ENCODE measurements around the gene CHRND.

The CHRND gene

DNA sequence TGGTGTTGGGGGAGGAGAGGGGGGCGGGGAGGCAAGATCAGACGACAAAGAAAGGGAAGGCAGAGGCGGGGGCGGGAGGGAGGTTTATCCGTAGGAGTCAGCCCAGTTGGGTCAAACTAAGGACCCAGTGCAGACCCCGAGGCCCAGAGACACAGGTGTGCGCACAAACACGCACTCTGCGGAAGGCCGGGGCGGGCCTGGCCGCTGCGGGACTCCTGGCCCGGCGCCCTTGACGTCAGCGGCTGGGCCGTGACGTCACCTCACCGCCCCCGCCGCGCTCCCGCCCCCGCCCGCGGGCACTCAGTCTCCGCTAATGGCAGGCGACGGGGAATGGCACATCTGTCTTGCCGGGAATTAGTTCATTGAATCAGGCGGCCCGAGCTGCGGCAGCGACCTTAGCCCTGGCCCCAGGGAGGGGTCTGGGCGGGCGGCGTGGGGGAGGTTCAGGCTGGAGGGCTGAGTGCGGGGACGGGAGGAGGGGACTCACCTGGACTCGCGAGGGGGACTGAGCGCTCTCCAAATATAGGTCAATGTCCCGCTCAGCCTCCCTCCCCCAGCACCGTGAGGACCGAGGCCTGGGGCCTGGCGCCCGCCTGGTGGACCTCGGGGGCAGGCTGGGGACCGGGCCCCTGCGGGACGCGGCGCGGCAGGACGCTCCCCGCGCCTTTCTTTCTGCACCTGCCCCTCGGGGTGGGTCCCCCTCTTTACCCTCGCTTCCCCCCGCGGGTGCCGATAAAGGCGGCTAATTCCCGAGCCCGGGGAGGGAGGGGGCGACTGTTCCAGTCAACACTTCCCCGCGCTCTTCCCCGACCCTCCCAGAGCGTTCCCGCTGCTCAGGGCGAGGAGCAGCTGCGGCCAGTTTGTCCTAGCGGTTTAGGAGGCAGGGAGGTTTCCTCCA is 22.8 kb upstream of the CHRND start:
- peak in 36 of 51 donors; percentile 7 to 76 (median 44) for DNase-seq

DNA sequence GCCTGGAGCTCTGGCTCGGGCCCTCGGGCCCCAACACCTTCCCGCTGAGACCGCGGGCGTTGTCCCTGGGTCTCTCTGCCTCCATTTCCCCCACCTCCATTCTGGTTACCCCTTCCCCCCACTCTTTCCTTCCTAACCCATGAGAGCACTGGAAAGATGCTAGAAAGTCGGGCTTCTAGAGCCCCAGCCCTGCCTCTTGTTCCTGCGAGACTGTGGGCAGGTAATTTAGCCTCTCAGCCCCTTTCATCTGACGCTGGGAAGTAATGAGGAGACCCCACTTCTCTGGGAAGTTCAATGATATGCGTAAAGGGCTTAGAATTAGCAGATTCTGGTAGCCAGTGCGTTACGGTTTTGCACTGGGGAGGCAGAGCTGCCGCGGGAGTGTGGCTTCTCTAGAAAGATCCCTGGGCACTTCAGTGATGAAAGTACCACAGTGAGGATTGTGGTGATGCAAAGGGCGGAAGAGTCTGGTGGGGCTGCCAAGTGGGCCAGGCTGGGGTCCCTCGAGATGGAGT is 22.1 kb upstream of the CHRND start:
- DNase-seq = no peak

DNA sequence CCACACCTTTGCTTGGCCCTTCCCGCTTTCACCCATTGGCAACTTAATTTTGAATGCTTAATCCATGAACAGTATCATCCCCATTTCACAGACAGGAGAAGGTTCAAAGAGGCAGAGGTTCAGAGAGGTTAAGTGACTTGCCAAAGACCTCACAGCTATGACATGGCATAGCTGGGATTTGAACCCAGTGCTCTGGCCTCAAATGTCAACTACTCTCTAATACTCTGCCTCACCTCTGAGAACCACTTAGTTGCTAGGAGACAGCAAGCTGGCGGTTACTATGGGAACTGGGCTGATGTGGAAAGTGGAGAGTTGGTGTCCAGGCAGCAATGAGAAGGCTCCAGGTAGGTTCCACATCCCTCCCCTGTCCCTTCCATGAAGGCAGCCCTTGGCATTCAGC is 21.5 kb upstream of the CHRND start:
- peak in 9 of 51 donors; percentile 5 to 43 (median 22) for DNase-seq

DNA sequence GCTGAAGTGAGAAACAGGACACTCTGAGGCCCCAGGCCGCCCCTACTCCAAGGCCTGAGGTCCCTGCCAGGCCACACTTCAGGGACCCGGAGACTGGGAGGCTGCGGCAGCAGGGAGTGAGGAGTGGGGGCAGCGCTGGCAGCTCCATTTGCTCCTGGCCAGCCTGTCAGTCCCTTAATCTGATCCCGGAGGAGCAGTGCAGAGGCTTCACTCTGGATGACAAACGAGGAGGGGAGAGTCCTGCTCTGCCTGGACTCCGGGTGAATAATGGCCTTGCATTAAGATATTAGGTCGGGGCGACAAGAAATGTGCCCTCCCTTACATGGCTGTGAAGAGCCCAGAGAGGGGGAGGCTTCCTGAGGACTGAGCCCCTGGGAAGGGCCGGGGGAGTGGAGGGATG is 20.1 kb upstream of the CHRND start:
- no peak for DNase-seq

DNA sequence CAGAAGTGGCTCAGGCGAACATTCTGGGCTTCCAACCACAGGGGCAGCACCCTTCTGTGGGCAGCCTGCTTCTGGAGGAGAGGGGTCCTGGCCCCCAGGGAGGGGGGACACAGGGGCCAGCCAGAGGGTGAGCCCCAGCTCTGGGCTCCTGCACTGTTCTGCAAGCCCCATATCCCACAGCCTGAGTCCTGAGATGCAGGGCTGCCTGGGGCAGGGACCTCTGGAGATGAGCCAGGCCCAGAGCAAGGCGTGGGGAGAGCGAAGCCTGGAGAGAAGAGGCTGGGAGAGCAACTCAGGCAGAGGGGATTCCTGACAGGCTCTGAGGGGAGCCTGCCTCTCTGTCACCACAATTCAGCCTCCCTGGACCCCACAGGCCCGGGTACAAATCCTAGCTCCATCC is 19.3 kb upstream of the CHRND start:
- DNase-seq = no peak

DNA sequence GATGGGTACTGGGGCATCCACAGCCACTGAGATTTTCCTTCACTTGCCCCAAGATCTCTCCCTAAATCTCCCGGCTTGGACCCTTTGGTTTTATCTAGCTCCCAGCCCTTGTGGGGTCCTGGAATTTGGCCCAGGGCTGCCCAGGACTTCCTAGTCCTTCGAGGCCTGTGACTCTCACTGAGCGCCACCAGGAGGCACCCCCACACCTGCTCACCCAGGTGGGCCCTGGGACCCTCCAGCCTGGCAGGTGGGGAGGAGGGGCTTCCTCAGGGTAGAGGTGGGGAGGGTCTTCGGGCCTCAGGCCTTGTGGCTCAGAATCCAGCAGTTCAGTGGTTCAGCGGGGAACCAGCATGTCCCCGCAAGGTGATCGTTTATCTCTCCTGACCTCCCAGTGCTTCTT is 17.7 kb upstream of the CHRND start:
- DNase-seq = no peak

DNA sequence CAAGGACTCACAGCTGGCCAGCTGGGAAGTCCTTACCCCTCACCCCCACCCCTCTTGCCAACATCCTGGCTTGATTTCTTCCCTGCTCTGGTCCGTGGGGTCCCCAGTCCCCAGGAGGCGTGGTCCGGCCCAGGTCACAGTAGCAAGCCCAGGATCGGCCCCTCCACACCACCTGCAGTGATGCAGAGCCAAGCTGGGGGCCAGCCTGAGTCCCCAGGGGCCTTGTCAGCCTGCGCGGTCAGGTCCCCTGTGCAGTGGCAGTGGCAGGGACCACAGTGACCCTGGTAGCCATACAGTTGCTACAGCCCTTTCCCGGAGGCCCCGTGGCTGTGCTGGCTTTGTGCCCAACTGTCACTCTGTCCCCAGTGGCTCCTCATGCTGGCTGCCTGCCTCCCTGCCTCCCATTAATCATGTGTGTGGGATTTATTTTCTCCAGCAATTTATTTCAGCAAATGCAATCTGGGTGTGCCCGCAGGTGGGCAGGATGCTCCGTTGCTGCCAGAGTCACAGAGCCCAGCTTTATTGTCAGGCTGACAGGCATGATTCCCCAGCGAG is 14.5 kb upstream of the CHRND start:
- DNase-seq = peak in 8 of 51 donors; percentile 8 to 34 (median 14)

DNA sequence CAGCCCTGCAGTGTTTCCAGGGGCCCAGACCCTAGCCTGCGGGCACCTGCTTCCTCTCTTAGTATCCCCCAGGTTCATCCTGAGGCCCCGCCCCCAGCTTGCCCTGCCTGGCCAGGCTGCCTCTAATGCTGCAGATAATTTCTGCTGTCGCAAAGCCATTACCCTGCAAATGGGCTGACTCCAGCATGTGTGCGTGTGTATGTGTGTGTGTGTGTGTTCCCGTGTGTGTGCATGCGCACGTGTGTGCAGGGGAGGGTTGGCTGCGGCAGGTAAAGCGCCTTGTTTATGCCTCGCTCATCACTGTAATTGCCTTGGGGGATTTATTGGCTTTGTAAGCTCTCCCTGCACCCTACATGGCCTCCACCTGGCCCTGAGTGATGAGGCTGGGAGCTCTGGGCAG is 13.4 kb upstream of the CHRND start:
- no peak for DNase-seq

DNA sequence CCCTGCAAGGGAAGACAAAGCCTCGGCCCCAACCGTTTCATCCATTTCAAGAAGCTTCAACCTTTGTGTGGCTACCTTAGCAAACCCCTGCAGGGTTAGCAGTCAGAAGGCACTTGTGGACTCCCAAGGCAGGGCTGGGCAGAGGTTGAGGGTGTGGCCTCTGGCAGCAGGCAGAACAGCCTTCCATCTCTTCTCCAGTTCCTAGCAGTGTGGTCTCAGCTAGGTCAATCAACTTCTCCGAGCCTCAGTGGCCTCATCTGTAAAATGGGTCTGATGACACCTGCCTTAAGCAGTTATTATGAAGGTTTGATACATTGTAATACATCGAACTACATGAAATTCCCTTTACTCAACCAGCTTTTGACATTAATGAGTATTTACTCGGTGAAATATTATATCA is 12.6 kb upstream of the CHRND start:
- DNase-seq = no peak

DNA sequence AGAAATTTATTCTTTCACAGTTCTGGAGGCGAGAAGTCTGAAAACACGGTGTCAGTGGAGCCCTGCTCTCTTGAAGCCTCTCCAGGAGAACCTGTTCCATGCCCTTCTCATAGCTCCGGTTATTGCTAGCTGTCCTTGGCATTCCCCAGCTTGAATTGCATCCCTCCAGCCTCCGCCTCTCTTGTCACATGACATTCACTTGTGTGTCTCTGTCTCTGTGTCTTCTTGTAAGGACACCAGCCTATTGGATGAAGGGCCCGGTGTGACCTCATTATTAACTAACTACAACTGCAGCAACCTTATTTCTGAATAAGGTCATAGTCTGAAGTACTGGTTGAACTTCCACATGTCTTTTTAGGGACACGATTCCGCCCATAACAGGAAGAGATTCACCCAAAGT is 10.3 kb upstream of the CHRND start:
- DNase-seq = no peak

DNA sequence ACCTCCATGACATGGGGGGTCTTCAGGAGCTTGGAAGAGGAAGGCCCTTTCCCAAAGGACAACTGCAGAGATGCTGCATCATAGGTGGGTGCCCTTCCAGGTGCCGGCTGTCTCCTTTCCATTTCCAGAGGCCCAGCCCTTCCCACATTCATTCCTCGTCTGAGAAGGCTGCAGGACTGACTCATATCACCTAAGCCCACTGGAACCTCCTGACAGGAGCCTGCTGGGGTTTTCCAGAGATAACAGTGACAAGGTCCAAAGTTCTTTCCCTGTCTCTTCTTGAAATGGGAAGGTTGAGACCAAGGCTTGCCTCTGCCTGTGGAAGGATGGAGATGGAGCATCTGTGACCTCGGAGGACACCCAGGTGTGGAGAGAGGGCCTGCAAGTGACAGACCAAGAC is 9.4 kb upstream of the CHRND start:
- DNase-seq = no peak

DNA sequence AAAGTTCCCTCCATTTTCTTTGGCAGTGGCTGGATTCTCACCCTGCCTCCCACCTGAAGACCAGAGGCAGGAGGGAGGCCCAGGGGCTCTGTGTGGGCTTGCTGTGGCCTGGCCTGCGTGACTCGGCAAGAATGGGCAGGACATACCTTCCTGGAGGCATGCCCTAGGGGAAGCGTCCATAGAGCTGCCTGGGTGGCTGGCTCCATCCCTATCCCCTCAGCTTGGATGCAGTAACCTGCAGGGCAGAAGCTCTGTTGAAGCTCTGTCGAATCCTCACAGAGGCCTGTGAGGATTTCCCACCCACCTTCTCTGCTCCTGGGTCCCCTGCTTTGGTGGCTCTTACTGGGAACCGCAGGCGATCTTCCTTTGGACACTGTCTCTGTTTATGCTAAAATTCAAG is 7.1 kb upstream of the CHRND start:
- DNase-seq = no peak

DNA sequence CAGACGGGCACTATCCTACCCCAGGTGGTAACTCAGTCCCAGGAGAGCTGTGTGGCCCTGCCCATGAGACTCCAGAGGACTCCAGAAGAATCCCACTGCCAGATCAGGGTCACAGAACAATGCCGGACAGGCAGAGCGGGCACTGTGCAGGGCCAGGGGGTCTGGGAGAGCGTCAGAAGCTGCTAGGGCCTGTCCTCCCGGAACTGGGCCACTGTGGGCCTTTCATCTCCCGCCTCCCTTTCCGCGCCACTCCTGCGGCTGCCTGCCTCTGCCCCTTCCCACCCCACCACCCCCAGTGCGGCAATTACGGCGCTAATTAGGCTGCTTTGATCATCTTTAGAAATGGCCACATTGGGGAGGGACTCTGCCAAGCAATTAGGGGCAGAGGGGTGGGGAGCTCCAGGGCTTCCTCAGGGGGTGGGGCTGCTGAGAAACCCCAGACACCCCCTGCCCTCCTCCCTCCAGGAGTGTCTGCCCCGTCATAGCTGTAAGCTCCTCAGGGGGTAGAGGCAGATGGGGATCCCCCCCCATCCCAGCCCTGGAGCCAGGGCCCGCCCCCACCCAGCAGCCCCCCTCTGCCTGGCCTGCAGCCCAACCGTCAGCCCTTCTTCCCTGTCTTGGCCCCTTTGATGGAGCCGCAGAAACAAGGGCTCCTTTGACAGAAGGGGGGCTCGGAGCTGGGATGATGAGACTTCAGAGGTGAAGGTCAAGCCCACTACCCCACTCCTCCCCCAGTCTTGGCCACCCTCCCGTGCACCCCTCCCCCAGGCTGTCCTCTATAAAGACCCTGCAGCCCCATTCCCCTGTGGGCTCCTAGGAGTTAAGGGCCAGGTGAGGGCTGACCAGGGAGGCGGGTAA is 6.2 kb upstream of the CHRND start, which contains the start of gene PRSS56:
PRSS56 (plus strand) TSS at position 808 of the 858 bp plus-strand sequence. CDS start 211 bp downstream, outside the sequence.
- DNase-seq = no peak

DNA sequence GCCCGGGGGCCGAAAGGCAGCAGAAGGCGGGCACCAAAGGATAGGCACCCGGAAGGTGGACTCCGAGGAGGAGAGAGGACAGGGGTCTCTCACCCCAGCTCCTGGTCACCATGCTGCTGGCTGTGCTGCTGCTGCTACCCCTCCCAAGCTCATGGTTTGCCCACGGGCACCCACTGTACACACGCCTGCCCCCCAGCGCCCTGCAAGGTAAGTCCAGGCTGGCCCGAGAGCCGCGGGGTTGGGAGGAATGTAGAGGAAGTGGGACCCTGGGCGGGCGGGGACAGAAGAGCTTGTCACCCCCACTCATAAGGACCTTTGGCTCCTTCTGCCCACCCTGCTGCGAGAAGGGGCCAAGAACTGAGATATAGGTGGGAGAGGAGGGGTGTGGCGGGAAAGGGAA is 5.5 kb upstream of the CHRND start:
- DNase-seq = no peak

DNA sequence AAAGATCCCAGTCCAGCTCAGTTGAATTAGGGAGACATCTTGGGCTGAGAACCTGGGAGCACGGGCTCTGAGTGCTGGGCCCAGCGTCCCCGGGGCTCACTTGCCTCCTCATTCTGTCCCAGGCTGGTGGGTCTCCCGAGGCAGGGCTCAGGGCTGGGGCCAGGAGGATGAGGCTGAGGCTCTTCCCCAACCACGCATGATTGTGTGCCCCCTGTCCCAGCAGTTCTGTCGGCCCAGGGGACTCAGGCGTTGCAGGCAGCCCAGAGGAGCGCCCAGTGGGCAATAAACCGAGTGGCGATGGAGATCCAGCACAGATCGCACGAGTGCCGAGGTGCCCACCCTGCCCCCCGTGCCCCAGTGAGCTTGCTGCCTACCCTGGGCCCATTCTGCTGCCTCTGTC is 4.9 kb upstream of the CHRND start:
- no peak for DNase-seq

DNA sequence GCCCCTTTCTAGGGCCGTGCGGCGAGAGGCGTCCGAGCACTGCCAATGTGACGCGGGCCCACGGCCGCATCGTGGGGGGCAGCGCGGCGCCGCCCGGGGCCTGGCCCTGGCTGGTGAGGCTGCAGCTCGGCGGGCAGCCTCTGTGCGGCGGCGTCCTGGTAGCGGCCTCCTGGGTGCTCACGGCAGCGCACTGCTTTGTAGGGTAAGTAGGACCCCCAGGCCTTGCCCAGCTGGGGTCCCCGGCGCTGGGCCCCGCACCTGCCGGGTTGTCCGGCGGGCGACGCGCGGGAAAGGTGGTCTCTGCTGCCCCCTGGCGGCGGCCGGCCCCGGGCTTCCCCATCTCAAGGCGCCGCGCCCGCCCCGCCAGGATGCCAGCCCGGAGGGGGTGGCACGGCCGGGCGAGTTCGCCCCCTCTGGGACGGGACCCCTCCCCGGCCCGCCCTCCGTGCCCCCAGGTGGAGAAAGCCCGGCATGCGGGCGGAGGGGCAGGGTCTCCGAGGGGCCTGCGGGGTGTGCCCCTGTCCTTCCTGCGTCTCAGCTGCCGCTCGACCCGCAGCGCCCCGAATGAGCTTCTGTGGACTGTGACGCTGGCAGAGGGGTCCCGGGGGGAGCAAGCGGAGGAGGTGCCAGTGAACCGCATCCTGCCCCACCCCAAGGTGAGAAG is 3.9 kb upstream of the CHRND start:
- peak in 36 of 51 donors; percentile 9 to 75 (median 30) for DNase-seq

DNA sequence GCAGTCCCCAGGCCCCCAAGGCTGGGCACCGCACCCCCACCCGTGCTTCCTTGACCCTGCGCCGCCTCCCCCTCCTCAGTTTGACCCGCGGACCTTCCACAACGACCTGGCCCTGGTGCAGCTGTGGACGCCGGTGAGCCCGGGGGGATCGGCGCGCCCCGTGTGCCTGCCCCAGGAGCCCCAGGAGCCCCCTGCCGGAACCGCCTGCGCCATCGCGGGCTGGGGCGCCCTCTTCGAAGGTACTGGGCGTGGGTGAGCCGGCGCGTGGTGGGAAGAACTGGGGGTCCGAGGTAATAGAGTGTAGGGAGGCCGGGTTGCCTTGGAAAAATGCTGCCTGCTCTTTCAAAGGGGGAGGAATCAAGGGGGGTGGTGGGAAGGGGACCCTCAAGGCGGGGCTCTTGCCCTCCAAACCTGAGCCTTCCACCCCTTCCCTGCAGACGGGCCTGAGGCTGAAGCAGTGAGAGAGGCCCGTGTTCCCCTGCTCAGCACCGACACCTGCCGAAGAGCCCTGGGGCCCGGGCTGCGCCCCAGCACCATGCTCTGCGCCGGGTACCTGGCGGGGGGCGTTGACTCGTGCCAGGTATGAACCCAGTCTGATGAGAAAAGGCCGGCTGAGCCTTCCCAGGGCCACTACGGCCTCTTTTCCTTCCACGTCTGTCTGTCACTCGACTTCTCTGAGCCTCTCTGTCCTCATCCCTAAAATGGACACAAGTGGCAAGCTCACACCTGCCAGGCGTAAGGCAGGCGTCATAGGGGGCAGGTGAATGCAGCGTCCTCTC is 3.1 kb upstream of the CHRND start:
- no peak for DNase-seq

DNA sequence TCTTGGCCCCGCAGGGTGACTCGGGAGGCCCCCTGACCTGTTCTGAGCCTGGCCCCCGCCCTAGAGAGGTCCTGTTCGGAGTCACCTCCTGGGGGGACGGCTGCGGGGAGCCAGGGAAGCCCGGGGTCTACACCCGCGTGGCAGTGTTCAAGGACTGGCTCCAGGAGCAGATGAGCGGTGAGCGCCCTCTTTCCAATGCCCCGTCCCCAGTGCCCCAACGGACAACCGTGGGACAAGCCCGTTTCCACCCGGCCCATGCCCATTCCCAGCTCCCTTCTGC is 2.6 kb upstream of the CHRND start:
- DNase-seq = no peak

DNA sequence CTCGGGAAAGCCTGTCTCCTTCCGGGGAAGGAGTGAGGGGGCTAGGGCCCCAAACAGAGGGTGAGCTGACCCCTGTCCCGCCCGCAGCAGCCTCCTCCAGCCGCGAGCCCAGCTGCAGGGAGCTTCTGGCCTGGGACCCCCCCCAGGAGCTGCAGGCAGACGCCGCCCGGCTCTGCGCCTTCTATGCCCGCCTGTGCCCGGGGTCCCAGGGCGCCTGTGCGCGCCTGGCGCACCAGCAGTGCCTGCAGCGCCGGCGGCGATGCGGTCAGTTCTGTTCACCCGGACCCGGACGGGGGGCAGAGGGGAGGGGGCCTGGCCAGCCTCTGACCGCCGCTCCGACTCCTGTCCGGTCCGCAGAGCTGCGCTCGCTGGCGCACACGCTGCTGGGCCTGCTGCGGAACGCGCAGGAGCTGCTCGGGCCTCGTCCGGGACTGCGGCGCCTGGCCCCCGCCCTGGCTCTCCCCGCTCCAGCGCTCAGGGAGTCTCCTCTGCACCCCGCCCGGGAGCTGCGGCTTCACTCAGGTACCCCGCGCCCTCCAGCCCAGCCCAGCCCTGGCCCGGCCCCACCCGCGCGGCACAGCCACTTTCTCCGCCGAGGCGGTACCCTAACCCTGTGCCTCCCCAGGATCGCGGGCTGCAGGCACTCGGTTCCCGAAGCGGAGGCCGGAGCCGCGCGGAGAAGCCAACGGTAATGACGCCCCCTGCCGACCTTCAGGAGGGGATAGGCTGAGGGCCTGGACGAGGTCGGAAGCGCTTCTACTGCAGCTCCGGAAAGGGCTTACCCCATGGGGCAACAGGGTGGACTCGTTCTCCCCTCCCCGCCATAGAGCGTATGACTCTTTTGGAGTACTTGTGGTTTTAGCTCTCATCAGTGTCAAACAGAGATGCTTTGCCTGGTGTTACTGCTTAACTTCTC is 2.0 kb upstream of the CHRND start:
- DNase-seq = peak in 19 of 51 donors; percentile 9 to 52 (median 23)

DNA sequence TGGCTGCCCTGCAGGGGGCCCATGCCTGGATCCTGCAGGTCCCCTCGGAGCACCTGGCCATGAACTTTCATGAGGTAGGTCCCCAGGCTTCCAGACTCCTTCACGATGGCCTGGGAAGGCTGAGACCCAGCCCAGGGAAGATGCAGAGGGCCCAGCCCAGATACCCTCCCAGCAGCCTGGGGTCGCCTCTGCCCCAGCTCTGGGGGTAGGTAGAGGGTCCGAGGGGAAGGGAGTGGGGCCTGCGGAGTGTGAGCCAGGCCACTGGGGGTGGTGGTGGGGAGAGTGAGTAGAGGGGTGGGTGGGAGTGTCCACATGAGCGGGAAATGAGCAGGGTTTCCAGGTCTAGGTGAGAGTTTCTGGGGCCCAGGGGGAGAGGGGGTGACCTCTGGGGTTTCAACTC is 1.2 kb upstream of the CHRND start:
- DNase-seq = no peak
